Mesothelial cell of epicardium (in vitro differentiated cells): Measurements from ENCODE around the gene PRLHR. TPM values are rescaled to one million over a fixed set of nuclear protein-coding genes. Genes with fewer than 3 reads are reported as not detected.

Experiments
- DNase-seq, 2 experiments: peaks; one replicate each; pipeline ENCODE4 v3.0.0; 2021; ENCODE audit warnings: low spot score in 2 of 2; ENCODE audit not compliant: unreplicated experiment in 2 of 2
- H3K27ac Mint-ChIP-seq: 2 replicates; pipeline ENCODE4 v1.8.0; 2021; ENCODE audit warnings: mixed read lengths
- H3K27me3 Mint-ChIP-seq: 2 replicates; pipeline ENCODE4 v1.8.0; 2021; ENCODE audit warnings: low read depth, mixed read lengths
- H3K36me3 Mint-ChIP-seq: 2 replicates; pipeline ENCODE4 v1.8.0; 2021; ENCODE audit warnings: mixed read lengths
- H3K4me1 Mint-ChIP-seq: 2 replicates; pipeline ENCODE4 v1.8.0; 2021; ENCODE audit warnings: mixed read lengths
- H3K4me3 Mint-ChIP-seq: 2 replicates; pipeline ENCODE4 v1.8.0; 2021; ENCODE audit warnings: mild to moderate bottlenecking, moderate library complexity, mixed read lengths
- H3K9me3 Mint-ChIP-seq: 2 replicates; pipeline ENCODE4 v1.8.0; 2021; ENCODE audit warnings: mixed read lengths
- total RNA-seq: library from RNA; stranded (reverse); gene quantifications from 3 replicates; pipeline ENCODE4 v1.2.1, GENCODE V29; 2021
- TF ChIP-seq, protein P1 (sequence below): fragments of 200-600 bp; sonication (generic); IDR thresholded peaks from one replicate; pipeline ENCODE4 v1.5.0; 2021; ENCODE audit warnings: antibody characterized with exemption; ENCODE audit not compliant: unreplicated experiment

PRLHR gene
- total RNA-seq, 1 donor from 2014 or later: not detected

DNA sequence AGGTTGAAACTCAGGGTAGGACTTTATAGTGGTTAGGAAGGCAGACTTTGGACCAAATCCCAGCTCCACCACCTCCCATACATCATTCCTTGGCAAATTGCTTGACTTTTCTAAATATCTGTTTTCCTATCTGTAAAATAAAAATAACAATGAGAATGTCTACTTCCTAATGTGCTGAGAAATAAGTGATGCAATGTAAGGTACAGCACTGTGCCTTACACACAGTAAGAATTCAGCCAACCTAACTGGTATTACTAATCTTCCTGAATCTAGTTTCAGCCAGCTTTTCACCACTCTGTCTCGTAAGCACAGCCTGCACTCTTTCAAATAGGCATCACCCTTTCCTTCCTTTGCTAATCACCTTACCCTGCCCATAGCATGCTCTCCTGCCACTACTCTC is 9.7 kb downstream of the PRLHR start:
- H3K36me3 Mint-ChIP-seq: no peaks in the 10 kb centered on the region
- no peaks in the 10 kb centered on the region for H3K4me1 Mint-ChIP-seq
- H3K27me3 Mint-ChIP-seq: peaks cover 57% of the 10 kb centered on the region
- DNase-seq: no peak
- no peak overlapping the region for H3K27ac Mint-ChIP-seq
- no peaks in the 10 kb centered on the region for H3K9me3 Mint-ChIP-seq
- TF ChIP-seq, protein P1, sequence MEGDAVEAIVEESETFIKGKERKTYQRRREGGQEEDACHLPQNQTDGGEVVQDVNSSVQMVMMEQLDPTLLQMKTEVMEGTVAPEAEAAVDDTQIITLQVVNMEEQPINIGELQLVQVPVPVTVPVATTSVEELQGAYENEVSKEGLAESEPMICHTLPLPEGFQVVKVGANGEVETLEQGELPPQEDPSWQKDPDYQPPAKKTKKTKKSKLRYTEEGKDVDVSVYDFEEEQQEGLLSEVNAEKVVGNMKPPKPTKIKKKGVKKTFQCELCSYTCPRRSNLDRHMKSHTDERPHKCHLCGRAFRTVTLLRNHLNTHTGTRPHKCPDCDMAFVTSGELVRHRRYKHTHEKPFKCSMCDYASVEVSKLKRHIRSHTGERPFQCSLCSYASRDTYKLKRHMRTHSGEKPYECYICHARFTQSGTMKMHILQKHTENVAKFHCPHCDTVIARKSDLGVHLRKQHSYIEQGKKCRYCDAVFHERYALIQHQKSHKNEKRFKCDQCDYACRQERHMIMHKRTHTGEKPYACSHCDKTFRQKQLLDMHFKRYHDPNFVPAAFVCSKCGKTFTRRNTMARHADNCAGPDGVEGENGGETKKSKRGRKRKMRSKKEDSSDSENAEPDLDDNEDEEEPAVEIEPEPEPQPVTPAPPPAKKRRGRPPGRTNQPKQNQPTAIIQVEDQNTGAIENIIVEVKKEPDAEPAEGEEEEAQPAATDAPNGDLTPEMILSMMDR: no peak
- no peak overlapping the region for H3K4me3 Mint-ChIP-seq

DNA sequence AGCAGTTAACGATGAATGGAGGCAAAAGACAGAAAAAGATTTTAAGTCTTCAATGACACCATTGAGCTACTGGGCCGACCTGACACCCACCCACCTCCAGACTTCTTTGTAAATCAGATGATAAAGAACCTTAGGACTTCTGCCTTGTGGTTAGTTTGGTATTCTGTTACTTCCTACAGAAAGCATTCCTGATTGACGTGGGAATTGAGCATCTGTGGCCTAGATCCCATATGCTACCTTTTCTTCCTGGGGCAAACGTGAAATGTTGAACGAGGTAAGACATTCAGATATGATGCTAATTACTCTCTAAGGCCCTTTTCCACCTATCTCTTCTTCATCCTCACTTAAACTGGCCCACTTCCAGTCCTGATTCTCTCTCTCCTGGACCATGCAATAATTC is 10.2 kb downstream of the PRLHR start:
- Mint-ChIP-seq H3K4me1 (no peaks in the 10 kb centered on the region), H3K27ac (no peak overlapping the region), H3K4me3 (no peak overlapping the region), H3K9me3 (no peaks in the 10 kb centered on the region), H3K36me3 (no peaks in the 10 kb centered on the region), H3K27me3 (peaks cover 57% of the 10 kb centered on the region)
- TF ChIP-seq, protein P1: no peak
- DNase-seq: no peak

DNA sequence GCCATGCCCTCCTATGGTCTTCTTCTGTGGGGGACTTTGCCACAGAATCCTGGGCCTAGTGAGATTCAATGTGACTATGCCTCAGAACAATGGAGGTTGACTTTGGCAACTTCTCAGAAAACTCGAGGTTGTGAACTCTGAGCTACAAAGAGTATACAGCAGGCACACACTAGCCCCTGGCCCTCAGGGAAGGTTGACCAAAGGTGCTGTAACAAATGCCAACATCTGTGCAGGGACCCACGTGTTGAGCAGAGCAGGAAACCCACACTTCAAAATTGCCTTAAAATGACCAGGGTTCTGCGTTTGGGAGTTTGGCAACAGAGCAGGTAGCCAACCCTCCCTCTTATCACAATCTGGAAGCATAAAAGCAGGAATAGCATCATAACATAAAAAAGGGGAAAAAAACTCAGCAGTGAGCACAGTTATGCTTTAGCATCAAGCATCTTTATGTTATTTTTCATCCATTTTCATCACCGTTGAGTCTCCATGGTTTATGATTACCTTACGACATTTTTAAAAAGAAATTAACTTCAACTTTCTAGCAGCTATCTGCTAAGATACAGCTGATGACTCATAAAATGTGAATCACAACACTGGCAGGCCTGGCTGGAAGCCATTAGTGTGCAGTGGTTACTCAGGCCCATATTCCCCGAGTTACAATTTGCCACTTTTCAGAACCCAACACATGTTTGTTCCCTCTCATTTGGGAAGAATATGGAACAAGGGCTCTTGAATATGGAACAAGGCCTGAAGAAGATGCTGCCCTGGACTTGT is 11.1 kb downstream of the PRLHR start:
- DNase-seq: no peak
- Mint-ChIP-seq H3K9me3 (no peaks in the 10 kb centered on the region), H3K36me3 (no peaks in the 10 kb centered on the region), H3K4me1 (no peaks in the 10 kb centered on the region), H3K27ac (no peak overlapping the region), H3K27me3 (peaks cover 54% of the 10 kb centered on the region), H3K4me3 (no peak overlapping the region)
- TF ChIP-seq, protein P1: no peak

DNA sequence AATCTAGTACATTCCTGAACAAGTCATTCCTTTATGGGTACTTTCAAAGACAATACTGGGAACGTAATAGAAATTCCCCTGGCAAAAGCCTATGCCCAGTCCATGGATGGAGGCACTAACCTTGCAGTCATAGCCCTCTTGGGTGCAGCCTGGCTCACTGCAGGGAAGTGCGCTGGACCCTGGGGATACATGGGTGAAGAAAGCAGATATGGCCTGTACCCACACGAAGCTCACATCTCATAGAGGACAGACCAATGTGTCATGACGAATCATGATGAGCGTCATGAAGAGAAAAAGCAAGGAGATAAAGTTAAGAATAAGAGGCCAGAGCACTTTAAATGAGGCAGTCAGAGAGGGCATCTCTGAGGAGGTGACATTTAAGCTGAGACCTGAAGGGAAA is 11.8 kb downstream of the PRLHR start:
- DNase-seq: no peak
- no peaks in the 10 kb centered on the region for H3K4me1 Mint-ChIP-seq

DNA sequence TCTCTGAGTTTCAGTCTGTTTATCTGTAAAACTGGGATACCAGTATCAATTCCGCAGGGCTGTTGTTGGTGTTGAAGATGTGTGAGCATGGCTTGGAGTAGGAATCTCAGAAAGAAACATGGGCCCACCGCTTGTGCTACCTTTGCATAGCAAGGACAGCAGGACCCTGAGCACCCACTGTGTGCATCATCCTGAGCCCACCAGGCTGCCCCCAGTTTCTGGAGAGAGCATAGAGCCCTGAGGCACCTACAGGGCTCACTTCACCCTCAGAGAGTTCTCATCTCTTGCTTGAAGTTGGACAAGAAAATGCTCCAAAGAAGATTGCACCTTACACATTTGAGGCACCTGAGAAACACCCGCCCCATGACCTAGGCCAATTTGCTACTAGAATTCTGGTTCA is 12.9 kb downstream of the PRLHR start:
- TF ChIP-seq, protein P1: no peak
- H3K27ac Mint-ChIP-seq: no peak overlapping the region
- no peaks in the 10 kb centered on the region for H3K36me3 Mint-ChIP-seq
- H3K27me3 Mint-ChIP-seq: peaks cover 53% of the 10 kb centered on the region
- no peaks in the 10 kb centered on the region for H3K4me1 Mint-ChIP-seq
- H3K9me3 Mint-ChIP-seq: no peaks in the 10 kb centered on the region
- DNase-seq: no peak
- H3K4me3 Mint-ChIP-seq: no peak overlapping the region

More for the DNA sequence above, 11.8 kb downstream of the PRLHR start:
- Mint-ChIP-seq H3K27ac (no peak overlapping the region), H3K9me3 (no peaks in the 10 kb centered on the region), H3K4me3 (no peak overlapping the region), H3K27me3 (peaks cover 53% of the 10 kb centered on the region), H3K36me3 (no peaks in the 10 kb centered on the region)
- TF ChIP-seq, protein P1: no peak
